ELF-1 (cell line): ENCODE measurements around the gene GSTM2.
A peak's percentile ranks its signal among the peaks of the same experiment; 100 is the strongest.

Experiments used
- DNase-seq: peaks from one replicate; pipeline ENCODE4 v3.0.0-alpha.2; 2016; ENCODE audit warnings: low read depth, low spot score

Gene GSTM2

GRCh38 chr1:109629372-109630030 is 38.4 kb upstream of the GSTM2 start:
- no peak for DNase-seq

- no peak for DNase-seq
These were observed 37.6 kb upstream of the GSTM2 start for GRCh38 chr1:109630081-109630897.

- DNase-seq = no peak
These were observed 36.9 kb upstream of the GSTM2 start for GRCh38 chr1:109630898-109631512.

- DNase-seq = no peak
These were observed 36.0 kb upstream of the GSTM2 start for GRCh38 chr1:109631513-109632505.

- DNase-seq = peak; percentile 63
These were observed 35.0 kb upstream of the GSTM2 start for GRCh38 chr1:109632671-109633346.

- no peak for DNase-seq
These were observed 33.6 kb upstream of the GSTM2 start for GRCh38 chr1:109634292-109634691.

GRCh38 chr1:109634771-109635750 is 32.8 kb upstream of the GSTM2 start:
- no peak for DNase-seq

GRCh38 chr1:109635862-109636200 is 32.0 kb upstream of the GSTM2 start:
- no peak for DNase-seq

- DNase-seq = peak; percentile 75
These were observed 31.5 kb upstream of the GSTM2 start for GRCh38 chr1:109636201-109636952.

- DNase-seq = no peak
These were observed 30.4 kb upstream of the GSTM2 start for GRCh38 chr1:109637446-109637845.

GRCh38 chr1:109639063-109639840 is 28.6 kb upstream of the GSTM2 start:
- no peak for DNase-seq

- peak; percentile 42 for DNase-seq
These were observed 28.0 kb upstream of the GSTM2 start for GRCh38 chr1:109639841-109640184.

GRCh38 chr1:109640285-109640865 is 27.5 kb upstream of the GSTM2 start:
- DNase-seq = peak; percentile 85

- no peak for DNase-seq
These were observed 26.6 kb upstream of the GSTM2 start for GRCh38 chr1:109641078-109641740.

GRCh38 chr1:109641861-109642260 is 26.0 kb upstream of the GSTM2 start:
- DNase-seq = no peak

- DNase-seq = no peak
These were observed 25.2 kb upstream of the GSTM2 start for GRCh38 chr1:109642626-109643025.
